Measurements from ENCODE around the gene POLA1.

POLA1 gene

DNA sequence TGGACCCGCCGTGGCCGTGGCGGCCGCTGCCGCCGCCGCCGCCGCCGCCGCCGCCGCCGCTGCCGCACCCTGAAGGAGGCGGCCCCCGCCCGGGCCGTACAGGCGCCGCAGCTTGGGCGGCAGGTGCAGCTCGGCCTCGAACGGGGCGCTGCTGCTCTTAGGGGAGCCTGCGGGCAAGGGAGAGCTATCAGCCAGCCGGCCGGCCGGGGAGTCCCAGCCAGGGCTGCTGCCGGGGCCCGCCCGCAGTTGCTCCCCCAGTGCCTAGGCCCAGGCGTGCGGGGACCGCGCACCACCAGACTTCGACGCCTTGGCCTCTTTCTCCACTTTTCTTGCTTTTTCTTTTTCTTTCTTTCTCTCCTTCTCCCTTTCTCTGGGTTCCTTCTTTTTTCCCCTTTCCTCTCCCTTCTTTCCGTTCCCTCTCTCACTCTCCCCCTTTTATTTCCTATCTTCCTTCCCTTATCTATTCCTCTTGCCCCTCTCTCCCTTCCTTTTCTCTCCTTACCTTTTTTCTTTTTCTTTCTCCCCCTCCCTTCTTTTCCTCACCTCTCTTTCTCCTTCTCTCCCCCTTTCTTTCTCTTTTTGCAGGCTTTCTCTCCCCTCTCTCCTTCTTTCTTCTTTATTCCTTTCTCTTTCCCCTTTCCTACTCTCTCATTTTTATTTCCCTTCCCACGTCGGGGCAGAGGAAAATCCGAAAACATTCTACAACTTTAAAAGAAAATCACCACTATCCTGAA is 320.1 kb downstream of the POLA1 start:
- DNase-seq, result no peak

GRCh38 chrX:25014366-25014838 is 320.7 kb downstream of the POLA1 start:
- no peak for DNase-seq

GRCh38 chrX:25015486-25016360 is 322.0 kb downstream of the POLA1 start, which contains the start of gene ARX:
Gene ARX, minus strand, starts transcription at chrX:25015965. Its CDS starts 228 bp downstream, at chrX:25015737.
- DNase-seq, result no peak

DNA sequence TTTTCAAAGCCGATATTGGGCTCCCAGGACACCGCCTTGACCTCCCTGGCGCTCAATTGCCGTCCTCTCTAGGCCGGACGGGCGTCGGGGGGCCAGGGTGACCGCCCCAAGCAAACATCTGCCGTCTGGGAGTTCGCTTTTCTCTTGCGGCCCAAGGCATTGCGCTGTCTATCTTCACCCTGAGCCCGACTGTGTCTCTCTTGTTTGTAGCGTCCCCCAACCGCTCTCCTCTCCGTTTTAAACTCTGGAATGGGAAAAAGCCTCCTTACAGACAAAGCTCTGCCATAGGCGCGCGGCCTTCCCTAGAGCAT is 322.6 kb downstream of the POLA1 start:
- DNase-seq, result no peak

DNA sequence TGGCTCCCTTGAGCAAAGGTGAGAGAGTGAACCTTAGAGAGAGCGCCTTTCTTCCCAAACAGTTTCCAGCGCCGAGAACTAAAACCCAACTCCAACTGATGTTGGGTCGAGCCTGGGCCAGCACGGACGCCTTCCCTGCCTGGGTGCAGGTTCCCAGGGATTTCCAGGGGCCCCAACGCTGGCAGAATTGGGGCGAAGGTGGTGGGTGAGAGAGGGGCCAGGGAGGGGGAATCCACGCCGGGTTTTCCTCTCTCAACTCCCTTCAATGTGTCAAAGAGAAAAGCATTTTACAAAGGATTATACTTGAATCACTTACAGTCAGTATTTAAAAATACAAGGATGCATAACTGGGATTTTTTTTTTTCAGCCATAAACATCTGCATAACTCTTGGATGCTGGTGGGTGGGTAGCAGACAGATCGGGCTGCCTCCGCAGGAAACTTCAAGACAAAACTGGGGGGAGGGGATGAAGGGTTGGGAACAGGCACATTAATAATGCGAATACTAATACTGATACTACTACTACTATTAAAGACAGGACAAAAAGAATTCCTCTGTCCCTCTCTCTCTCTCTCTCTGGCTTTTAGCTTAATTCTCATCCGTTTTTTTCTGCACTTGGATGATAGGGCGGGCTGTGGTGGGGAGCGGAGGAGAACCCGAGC is 323.4 kb downstream of the POLA1 start:
- no peak for DNase-seq

DNA sequence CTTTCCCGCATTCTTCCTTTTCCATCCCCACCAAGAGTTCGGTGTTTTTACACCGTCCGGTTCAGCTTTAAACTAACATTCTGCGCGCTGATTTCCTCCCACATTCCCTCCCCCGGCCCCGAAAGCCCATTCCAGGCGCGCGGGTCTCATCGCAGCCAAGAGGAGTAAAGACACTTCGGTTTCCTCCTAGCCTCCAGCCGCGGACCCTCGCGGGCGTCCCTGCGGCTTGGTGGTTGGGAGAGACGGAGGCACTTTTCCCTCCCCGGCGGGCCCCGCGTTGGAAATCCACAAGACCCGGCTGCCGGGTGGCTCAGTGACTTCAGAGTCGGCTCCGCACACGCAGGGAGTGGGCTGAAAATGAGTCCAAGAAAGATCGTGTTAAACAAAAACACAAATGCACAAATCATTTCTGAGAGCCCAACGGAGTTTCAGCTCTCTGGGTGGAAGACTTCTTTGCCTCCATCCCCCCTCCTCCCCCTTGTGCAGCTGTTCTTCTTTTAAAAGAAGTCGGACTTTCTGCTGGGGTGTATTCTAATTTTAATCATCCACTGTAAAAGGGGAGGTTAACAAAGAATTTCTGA is 324.0 kb downstream of the POLA1 start:
- DNase-seq, result no peak

GRCh38 chrX:25018682-25019081 is 325.0 kb downstream of the POLA1 start:
- DNase-seq, result no peak

DNA sequence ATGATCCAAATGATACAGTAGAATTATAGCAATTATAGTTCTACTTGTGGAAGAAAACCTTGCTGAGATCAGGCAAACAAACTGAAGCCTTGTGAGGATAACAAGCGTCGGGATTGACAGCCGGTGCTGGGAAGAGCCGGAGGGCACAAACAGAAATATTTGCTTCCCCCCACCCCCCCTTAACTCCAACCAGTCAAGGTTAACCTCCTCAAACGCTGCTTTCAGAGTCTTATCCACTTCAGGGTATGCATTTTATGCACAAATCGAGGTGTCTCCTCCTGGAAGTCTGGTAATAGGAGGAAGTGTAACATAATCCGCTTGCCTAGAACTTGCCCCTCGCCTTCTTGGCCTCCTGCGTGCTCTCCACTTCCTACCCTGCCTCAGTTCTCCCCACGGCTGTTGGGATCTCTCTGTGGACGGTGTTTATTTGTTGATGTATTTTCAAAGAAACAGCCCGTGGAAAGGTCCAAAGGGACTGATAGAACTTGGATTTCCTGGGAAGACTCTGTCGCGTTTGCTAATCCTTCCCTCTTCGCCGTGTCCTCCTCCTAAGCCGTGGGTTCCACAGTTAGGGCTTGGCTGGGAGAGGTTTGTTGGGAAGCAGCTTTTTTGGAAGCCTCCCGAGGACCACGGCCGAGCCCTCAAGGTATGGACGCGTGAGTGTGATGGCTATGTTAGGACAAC is 326.1 kb downstream of the POLA1 start:
- no peak for DNase-seq

- DNase-seq, result no peak
Measured at GRCh38 chrX:25020391-25020904, 326.7 kb downstream of the POLA1 start.

GRCh38 chrX:25020905-25021449 is 327.3 kb downstream of the POLA1 start:
- no peak for DNase-seq

- no peak for DNase-seq
Measured at GRCh38 chrX:25022499-25023325, 329.0 kb downstream of the POLA1 start.

DNA sequence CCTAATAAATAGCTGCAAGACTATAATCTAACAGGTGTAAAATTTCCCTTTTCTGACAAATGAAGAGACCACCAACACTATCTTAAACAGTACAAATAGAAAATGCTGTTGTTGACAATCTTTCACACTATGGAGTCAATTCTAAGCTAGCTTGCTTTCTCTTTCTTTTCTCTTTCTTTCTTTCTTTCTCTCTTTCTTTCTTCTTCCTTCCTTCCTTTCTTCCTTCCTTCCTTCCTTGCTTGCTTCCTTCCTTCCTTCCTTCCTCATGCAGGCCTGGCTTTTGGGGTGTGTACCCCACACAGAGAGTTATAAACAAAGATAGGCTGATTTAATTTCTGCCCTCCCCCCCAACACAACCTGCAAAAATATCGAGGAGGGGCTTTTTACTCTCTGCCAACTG is 330.2 kb downstream of the POLA1 start:
- no peak for DNase-seq

DNA sequence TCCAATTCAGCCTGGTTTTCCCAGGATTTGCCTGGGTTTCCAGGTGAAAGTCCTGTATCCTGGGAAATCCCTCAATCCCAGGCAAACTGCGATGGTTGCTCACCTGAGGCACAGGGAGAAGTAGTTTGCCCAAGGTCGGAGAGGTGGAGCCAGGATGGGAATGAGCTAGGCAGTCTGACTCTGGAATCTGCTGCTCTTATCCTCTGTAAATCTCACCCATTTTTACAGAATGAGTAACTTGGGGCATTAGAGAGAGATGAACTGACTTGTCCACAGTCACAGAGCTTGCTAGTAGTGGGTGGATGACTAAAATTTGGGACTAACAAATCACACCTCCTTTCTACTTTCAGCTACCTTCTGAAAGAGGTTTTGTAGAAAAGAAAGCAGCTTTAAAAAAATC is 331.9 kb downstream of the POLA1 start:
- DNase-seq, result no peak

DNA sequence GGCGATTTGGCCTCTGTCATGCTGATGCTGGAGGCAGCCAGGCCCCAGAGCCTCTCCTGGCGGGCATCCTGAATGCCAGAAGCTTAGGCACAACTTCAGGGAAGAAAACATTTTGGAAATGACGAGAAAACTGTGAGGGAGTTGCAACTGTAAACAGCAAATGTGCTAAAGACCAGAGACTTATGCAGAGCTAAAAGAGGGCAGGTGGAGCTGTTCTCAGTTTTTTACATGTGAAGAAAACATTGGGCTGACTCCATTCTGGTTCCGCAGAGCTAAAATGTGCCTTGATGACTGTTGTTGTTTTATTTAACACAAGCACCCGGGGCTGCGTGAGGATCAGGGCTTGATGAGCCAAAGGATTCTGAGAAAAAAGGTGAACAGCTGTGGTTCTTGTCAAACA is 332.9 kb downstream of the POLA1 start:
- no peak for DNase-seq

- DNase-seq, result no peak
Measured at GRCh38 chrX:25028726-25029125, 335.0 kb downstream of the POLA1 start.

DNA sequence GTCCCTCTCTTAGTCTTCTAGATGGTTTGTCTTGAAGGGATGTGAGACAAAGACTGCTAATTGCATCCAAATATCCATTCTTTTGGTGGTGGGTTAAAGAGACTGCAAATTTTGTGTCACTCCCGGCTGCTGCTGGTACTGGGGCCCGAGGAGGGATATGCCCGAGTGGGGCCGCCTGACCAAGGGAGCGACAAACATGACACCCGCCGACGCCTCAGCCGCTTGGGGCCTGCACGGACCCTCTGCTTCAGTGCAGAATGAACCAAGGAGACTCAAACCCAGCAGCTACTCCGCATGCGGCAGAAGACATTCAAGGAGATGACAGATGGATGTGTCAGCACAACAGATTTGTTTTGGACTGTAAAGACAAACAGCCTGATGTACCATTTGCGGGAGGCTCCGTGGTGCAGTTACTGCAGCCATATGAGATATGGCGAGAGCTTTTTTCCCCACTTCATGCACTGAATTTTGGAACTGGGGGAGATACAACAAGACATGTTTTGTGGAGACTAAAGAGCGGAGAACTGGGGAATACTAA is 335.6 kb downstream of the POLA1 start:
- DNase-seq, result no peak

- DNase-seq, result no peak
Measured at GRCh38 chrX:25034889-25035288, 341.2 kb downstream of the POLA1 start.

DNA sequence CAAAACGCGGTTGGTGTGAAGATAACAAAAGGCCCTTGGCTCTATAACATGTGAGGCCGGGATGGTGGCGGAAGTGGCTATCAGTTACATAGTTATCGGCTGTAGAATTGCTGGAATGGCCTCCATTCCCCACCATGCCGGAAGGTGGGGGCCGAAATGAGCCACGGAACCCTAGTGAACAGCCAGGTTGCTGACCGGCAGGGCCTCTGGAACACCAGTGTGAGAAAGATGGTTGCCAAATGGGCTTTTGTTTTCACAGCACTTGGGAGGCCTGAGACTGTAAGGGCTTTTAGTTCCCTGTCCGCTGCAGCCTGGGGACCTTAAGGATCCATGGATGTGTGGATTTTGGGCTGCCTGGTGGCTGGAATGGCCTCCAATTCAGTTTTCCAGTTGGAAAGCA is 345.3 kb downstream of the POLA1 start:
- DNase-seq, result no peak

- DNase-seq, result no peak
Measured at GRCh38 chrX:25043192-25043591, 349.5 kb downstream of the POLA1 start.
